HG03097 (cell line): ENCODE measurements around the gene OR9A2.
"Not testable (repeated sequence)": the region's sequence is repeated elsewhere in the genome, so short reads cannot be mapped to it uniquely, and the experiment has no call there.

Source experiments
- ATAC-seq: cut with Tn5 transposase; IDR thresholded peaks from one replicate; pipeline ENCODE4 v1.9.1; 2021; ENCODE audit not compliant: unreplicated experiment, low FRiP score

Gene OR9A2

GRCh38 chr7:142978402-142978801, 48.5 kb downstream of the OR9A2 start:
- ATAC-seq, result not testable (repeated sequence)
